K562 (cell line): ENCODE results near the gene LAPTM4A. TPM values are rescaled to one million over a fixed set of nuclear protein-coding genes. Genes with fewer than 3 reads are reported as not detected.

Experiments used
- ATAC-seq: fragments of 200-7000 bp; cut with Tn5 transposase; 3 replicates; pipeline ENCODE4 v1.9.1; 2020; ENCODE audit warnings: moderate library complexity
- BruUV-seq: library from RNA; stranded (reverse); fragments of 400-500 nt; replicated peaks from 2 replicates; lab custom pipeline; 2021; lab: Mats Ljungman, UMichigan
- CTCF ChIA-PET: fragments of 300-600 bp; formaldehyde crosslinking; extraction: SDS; loops from one replicate; lab custom pipeline; 2021; ENCODE audit warnings: low intra/inter-chr PET ratio; lab: Yijun Ruan, JAX
- POLR2A ChIA-PET: fragments of 300-600, 350-650 bp; sonication (Branson Sonifier 250); formaldehyde crosslinking; extraction: SDS; loops from one replicate; lab custom pipeline; 2021; ENCODE audit warnings: antibody characterized with exemption, inconsistent platforms; lab: Yijun Ruan, JAX
- DNase-seq, 4 experiments: peaks; one replicate each; pipeline versions ENCODE4 v3.0.0 to v3.0.0-alpha.2; 2011 to 2018; ENCODE audit warnings: low spot score in 3 of 4, mixed read lengths in 3 of 4; ENCODE audit errors: extremely low read depth in 1 of 4
- FAIRE-seq: peaks from 2 replicates; lab custom pipeline; 2011; peaks lifted over from hg19 to GRCh38; lab: Jason Lieb, UNC
- H2AFZ ChIP-seq: 2 replicates; pipeline ENCODE4 v1.6.0; 2011; ENCODE audit warnings: low read depth, low read length, control low read depth, inconsistent platforms
- H3K27ac ChIP-seq: fragments of 200-600 bp; 3 replicates; pipeline ENCODE4 v1.8.0; 2011; ENCODE audit warnings: low read depth, mild to moderate bottlenecking, control low read depth, inconsistent platforms, low read length, moderate library complexity, mixed read lengths; ENCODE audit errors: extremely low read depth
- H3K27me3 ChIP-seq, 2 experiments: fragments of 300-600 bp in 1 of 2; 2 replicates in 1 of 2; 3 replicates in 1 of 2; pipeline versions ENCODE4 v1.6.0 to v1.8.0; 2011; ENCODE audit warnings: inconsistent platforms in 2 of 2, low read length in 2 of 2, mild to moderate bottlenecking in 1 of 2, mixed read lengths in 1 of 2, moderate library complexity in 1 of 2; ENCODE audit not compliant: control insufficient read depth in 2 of 2, insufficient read depth in 2 of 2
- H3K36me3 ChIP-seq: fragments of 300-600 bp; 3 replicates; pipeline ENCODE4 v1.8.0; 2011; ENCODE audit warnings: mild to moderate bottlenecking, low read length, inconsistent platforms; ENCODE audit not compliant: control insufficient read depth, insufficient read depth
- H3K4me1 ChIP-seq, 2 experiments: fragments of 200-600 bp in 1 of 2; replicated peaks in 1 of 2; 2 replicates in 1 of 2; 3 replicates in 1 of 2; pipeline versions ENCODE4 v1.5.1 to v1.8.0; 2011; ENCODE audit warnings: inconsistent platforms in 2 of 2, low read length in 2 of 2, mild to moderate bottlenecking in 1 of 2, mixed read lengths in 1 of 2, moderate library complexity in 1 of 2; ENCODE audit not compliant: control insufficient read depth in 2 of 2, insufficient read depth in 2 of 2
- H3K4me2 ChIP-seq: 2 replicates; pipeline ENCODE4 v1.6.1; 2011; ENCODE audit warnings: low read length, control low read depth, inconsistent platforms, mixed read lengths; ENCODE audit not compliant: insufficient read depth
- H3K4me3 ChIP-seq: fragments of 200-600 bp; sonication (generic), shearing (Covaris generic); 2 replicates; pipeline ENCODE4 v1.5.1; 2016; ENCODE audit warnings: control low read depth, inconsistent platforms
- H3K79me2 ChIP-seq: fragments of 200-600 bp; 3 replicates; pipeline ENCODE4 v1.8.0; 2011; ENCODE audit warnings: low read length, inconsistent platforms; ENCODE audit not compliant: control insufficient read depth, insufficient read depth
- H3K9ac ChIP-seq, 2 experiments: 2 replicates each; pipeline versions ENCODE4 v1.6.0 to v1.6.1; 2011; ENCODE audit warnings: low read depth in 2 of 2, low read length in 2 of 2, control low read depth in 1 of 2, inconsistent platforms in 1 of 2, mild to moderate bottlenecking in 1 of 2, mixed read lengths in 1 of 2; ENCODE audit not compliant: insufficient read depth in 1 of 2
- H3K9me1 ChIP-seq: one replicate; pipeline ENCODE4 v1.6.0; 2011; ENCODE audit warnings: inconsistent platforms, mild to moderate bottlenecking, low read length, moderate library complexity; ENCODE audit not compliant: control insufficient read depth, insufficient read depth
- H3K9me3 ChIP-seq: replicated peaks from 2 replicates; pipeline ENCODE4 v1.5.1; 2011; ENCODE audit warnings: low read depth, low read length, inconsistent platforms; ENCODE audit not compliant: control insufficient read depth, insufficient read depth
- H4K20me1 ChIP-seq: replicated peaks from 2 replicates; pipeline ENCODE4 v1.6.1; 2011; ENCODE audit warnings: low read length, inconsistent platforms, mixed read lengths; ENCODE audit not compliant: control insufficient read depth, insufficient read depth
- DEAF1 ChIP-seq: fragments of 450-650 bp; formaldehyde crosslinking; IDR thresholded peaks from 2 replicates; pipeline ENCODE4 v1.4.0; 2020; ENCODE audit warnings: mild to moderate bottlenecking, moderate library complexity
- GTF2A2 ChIP-seq: IDR thresholded peaks from 2 replicates; pipeline ENCODE4 v1.6.1; 2016; ENCODE audit warnings: mild to moderate bottlenecking, missing genetic modification characterization, missing compliant biosample characterization
- PHF21A ChIP-seq: fragments of 450-650 bp; IDR thresholded peaks from 2 replicates; pipeline ENCODE4 v1.6.1; 2017; ENCODE audit warnings: low read depth, borderline replicate concordance
- POLR2B ChIP-seq: fragments of 450-650 bp; IDR thresholded peaks from 2 replicates; pipeline ENCODE4 v1.6.1; 2018; ENCODE audit warnings: low read depth; ENCODE audit not compliant: partially characterized antibody
- RCOR1 ChIP-seq, 2 experiments: IDR thresholded peaks; 2 replicates each; pipeline ENCODE4 v1.6.1; 2012; ENCODE audit warnings: low read depth in 2 of 2, low read length in 2 of 2, borderline replicate concordance in 1 of 2, improper control_type of control experiment in 1 of 2
- STAT5B ChIP-seq: fragments of 250-450 bp; sonication (Bioruptor Pico); IDR thresholded peaks from 2 replicates; pipeline ENCODE4 v1.8.0; 2021; ENCODE audit warnings: mild to moderate bottlenecking, inconsistent platforms
- ZNF253 ChIP-seq: fragments of 250-450 bp; sonication (Bioruptor Pico); conservative IDR thresholded peaks from 2 replicates; pipeline ENCODE4 v1.6.1; 2021; ENCODE audit warnings: mild to moderate bottlenecking
- WGBS: fragments of 100-300 bp; shearing (Covaris generic); methylation state at CpG from one replicate; pipeline ENCODE4 v1.1.6; 2016; ENCODE audit warnings: low coverage, mixed read lengths; ENCODE audit not compliant: insufficient coverage; ENCODE audit errors: missing lambda C conversion rate; 5-methylcytosine and 5-hydroxymethylcytosine counted together
- in situ Hi-C: fragments of 300-500 bp; cut with MboI; formaldehyde crosslinking; loops from 4 replicates; pipeline ENCODE4 v1.15.0; 2018; ENCODE audit warnings: inconsistent platforms, mixed read lengths
- intact Hi-C: fragments of 100-400 bp; cut with micrococcal nuclease; formaldehyde crosslinking; loops from 2 replicates; pipeline ENCODE4 v1.14.2; 2022
- polyA plus RNA-seq, 8 experiments: library from polyadenylated mRNA; depleted of rRNA in 4 of 8; stranded (reverse) in 5 of 8; unstranded in 3 of 8; fragments of >200 nt; fragmentation: Nextera tagmentation in 2 of 8; fragmentation: Illumina TruSeq in 1 of 8; extraction: Ambion mirVana in 2 of 8; extraction: Trizol in 1 of 8; gene quantifications; 2 replicates each; pipeline versions ENCODE4 v1.2.1 to v1.2.3, GENCODE V29; 2011 to 2014; ENCODE audit warnings: inconsistent platforms in 1 of 8, missing spikeins in 1 of 8
- total RNA-seq, 7 experiments: library from RNA; depleted of rRNA in 6 of 7; stranded (reverse); fragments of >200 nt in 6 of 7; fragmentation: Illumina TruSeq in 2 of 7; extraction: Trizol in 2 of 7; gene quantifications; 2 replicates each; pipeline versions ENCODE4 v1.2.1 to v1.2.3, GENCODE V29; 2011 to 2021; ENCODE audit warnings: low replicate concordance in 1 of 7
- TF ChIP-seq, protein P1 (sequence below), 2 experiments: fragments of 450-650 bp; formaldehyde crosslinking in 1 of 2; IDR thresholded peaks; 2 replicates each; pipeline versions ENCODE4 v1.4.0 to v1.6.1; 2014 to 2020; ENCODE audit warnings: mild to moderate bottlenecking in 2 of 2, borderline replicate concordance in 1 of 2, low read depth in 1 of 2
- TF ChIP-seq, protein P2 (sequence below): fragments of 450-650 bp; formaldehyde crosslinking; IDR thresholded peaks from 2 replicates; pipeline ENCODE4 v1.4.0; 2022; ENCODE audit warnings: missing genetic modification characterization

LAPTM4A gene
- total and polyA plus RNA-seq, 9 of the 15 experiments (the other 6 are each of a cell fraction or from before 2014, with no cell fraction given): 13.4 to 157 (median 50.1) TPM

- H3K9me1 ChIP-seq: no peaks in the 10 kb centered on the region
- DNase-seq (peak; percentile 38 to 55 (median 44)), FAIRE-seq (peak; percentile 72), ATAC-seq (peak; percentile 61)
- in situ Hi-C loops (no loop called here), intact Hi-C loops (loop anchor here (1.0 to 5.0 kb wide), 3 partner anchors 58 to 83 kb away; no protein-coding TSS in a partner anchor)
- no peak overlapping the region for H2AFZ ChIP-seq
- no peak overlapping the region for H3K9ac ChIP-seq
- no TSS peak for BruUV-seq
- H3K27ac ChIP-seq: no peak overlapping the region
- POLR2A ChIA-PET: interaction anchor here (1.0 to 1.2 kb wide), 4 partner anchors 12 to 34 kb away, joined by 3 to 4 read pairs (median 3); no protein-coding TSS in a partner anchor
- H3K36me3 ChIP-seq: no peaks in the 10 kb centered on the region
- CTCF ChIA-PET: interaction anchor here (1.1 to 3.3 kb wide), 4 partner anchors 35 to 82 kb away, joined by 4 to 18 read pairs (median 10); no protein-coding TSS in a partner anchor
- no peaks in the 10 kb centered on the region for H3K79me2 ChIP-seq
- H4K20me1 ChIP-seq: no peaks in the 10 kb centered on the region
- 0 out of 2 replicates have a peak, but pooled peaks cover 2% of the 10 kb centered on the region for H3K9me3 ChIP-seq
- no peak overlapping the region for H3K4me3 ChIP-seq
- H3K4me2 ChIP-seq: no peak overlapping the region
- WGBS: 3% methylated on average over 2 of the region's 2 CpGs
- peaks cover 16 to 27% of the 10 kb centered on the region in 2 experiments for H3K27me3 ChIP-seq
- H3K4me1 ChIP-seq: peaks cover 0 to 11% of the 10 kb centered on the region in 2 experiments; a peak in 2 of 5 replicates
- TF ChIP-seq PHF21A (peak; percentile 36; the same call in 1 of the 2 replicates), ZNF253 (CRISPR knock-in tag) (no peak), RCOR1 (IDR thresholded peaks at IDR 0.05; ENCODE audit: borderline replicate concordance in 1 of 2, low read depth in 2 of 2, low read length in 2 of 2) (peak in 1 of 2 experiments; percentile 34; a peak in 1 of 4 replicates), DEAF1 (peak; percentile 30; the same call in 1 of the 2 replicates), GTF2A2 (tag) (no peak), STAT5B (CRISPR knock-in tag) (no peak), POLR2B (no peak)
- TF ChIP-seq, protein P1, sequence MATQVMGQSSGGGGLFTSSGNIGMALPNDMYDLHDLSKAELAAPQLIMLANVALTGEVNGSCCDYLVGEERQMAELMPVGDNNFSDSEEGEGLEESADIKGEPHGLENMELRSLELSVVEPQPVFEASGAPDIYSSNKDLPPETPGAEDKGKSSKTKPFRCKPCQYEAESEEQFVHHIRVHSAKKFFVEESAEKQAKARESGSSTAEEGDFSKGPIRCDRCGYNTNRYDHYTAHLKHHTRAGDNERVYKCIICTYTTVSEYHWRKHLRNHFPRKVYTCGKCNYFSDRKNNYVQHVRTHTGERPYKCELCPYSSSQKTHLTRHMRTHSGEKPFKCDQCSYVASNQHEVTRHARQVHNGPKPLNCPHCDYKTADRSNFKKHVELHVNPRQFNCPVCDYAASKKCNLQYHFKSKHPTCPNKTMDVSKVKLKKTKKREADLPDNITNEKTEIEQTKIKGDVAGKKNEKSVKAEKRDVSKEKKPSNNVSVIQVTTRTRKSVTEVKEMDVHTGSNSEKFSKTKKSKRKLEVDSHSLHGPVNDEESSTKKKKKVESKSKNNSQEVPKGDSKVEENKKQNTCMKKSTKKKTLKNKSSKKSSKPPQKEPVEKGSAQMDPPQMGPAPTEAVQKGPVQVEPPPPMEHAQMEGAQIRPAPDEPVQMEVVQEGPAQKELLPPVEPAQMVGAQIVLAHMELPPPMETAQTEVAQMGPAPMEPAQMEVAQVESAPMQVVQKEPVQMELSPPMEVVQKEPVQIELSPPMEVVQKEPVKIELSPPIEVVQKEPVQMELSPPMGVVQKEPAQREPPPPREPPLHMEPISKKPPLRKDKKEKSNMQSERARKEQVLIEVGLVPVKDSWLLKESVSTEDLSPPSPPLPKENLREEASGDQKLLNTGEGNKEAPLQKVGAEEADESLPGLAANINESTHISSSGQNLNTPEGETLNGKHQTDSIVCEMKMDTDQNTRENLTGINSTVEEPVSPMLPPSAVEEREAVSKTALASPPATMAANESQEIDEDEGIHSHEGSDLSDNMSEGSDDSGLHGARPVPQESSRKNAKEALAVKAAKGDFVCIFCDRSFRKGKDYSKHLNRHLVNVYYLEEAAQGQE (IDR thresholded peaks at IDR 0.05; ENCODE audit: borderline replicate concordance): peak; percentile 65; the same call in 1 of the 2 replicates
- TF ChIP-seq, protein P1 (CRISPR knock-in tag; IDR thresholded peaks at IDR 0.05; ENCODE audit: low read depth): no peak
- TF ChIP-seq, protein P2, sequence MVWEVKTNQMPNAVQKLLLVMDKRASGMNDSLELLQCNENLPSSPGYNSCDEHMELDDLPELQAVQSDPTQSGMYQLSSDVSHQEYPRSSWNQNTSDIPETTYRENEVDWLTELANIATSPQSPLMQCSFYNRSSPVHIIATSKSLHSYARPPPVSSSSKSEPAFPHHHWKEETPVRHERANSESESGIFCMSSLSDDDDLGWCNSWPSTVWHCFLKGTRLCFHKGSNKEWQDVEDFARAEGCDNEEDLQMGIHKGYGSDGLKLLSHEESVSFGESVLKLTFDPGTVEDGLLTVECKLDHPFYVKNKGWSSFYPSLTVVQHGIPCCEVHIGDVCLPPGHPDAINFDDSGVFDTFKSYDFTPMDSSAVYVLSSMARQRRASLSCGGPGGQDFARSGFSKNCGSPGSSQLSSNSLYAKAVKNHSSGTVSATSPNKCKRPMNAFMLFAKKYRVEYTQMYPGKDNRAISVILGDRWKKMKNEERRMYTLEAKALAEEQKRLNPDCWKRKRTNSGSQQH (CRISPR knock-in tag): no peak
These were observed 35.8 kb downstream of the LAPTM4A start for GRCh38 chr2:20015482-20016083.
